Measurements from ENCODE around the gene CRYBA2.

CRYBA2 gene

DNA sequence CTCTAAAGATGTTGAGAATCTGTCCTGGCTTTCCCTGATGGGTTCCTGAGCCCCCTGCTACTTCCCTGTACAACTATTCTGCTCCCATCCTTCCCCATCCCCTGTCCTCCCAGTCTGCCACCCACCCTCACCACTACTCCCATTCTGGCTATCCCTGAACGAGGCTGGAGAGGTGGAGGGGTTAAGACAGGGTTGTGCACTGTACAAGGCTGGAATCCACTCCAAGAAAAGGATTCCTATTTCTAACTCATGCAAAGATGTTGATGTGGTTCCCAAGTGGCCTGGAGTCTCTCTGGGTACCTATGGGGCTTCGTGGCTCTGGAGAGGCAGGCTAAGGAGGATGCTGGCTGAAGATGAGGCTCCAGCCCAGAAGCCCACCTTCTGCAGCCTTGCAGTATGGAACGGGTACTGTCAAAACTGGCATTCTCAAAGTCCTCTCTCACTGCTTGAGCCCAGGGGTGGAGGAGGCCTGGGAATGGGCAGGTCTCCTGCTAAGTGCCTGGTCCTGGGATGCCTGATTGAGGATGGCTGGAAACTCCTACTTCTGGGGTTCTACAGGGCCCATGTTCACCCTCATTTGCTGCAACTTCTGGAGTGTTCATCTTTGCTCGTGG is 7.0 kb downstream of the CRYBA2 start:
- Histone ChIP-seq H3K79me2 (ENCODE audit: insufficient read depth, low read length) (no peaks in the 10 kb centered on the region), H3K4me1 (ENCODE audit: insufficient read depth, low read length, severe bottlenecking) (no peaks in the 10 kb centered on the region), H3K4me2 (ENCODE audit: low read length) (no peak overlapping the region), H3K9me3 (ENCODE audit: low read length) (no peaks in the 10 kb centered on the region), H3K36me3 (ENCODE audit: insufficient read depth, low read length) (no peaks in the 10 kb centered on the region), H3K9ac (ENCODE audit: low read length) (no peak overlapping the region), H3K27me3 (ENCODE audit: insufficient read depth, low read length) (no peaks in the 10 kb centered on the region), H3K9me2 (ENCODE audit: low read depth, low read length) (no peaks in the 10 kb centered on the region), H3K4me3 (ENCODE audit: low read depth, low read length, poor library complexity, severe bottlenecking) (no peak overlapping the region), H3K27ac (ENCODE audit: low read depth, low read length, poor library complexity, severe bottlenecking) (no peak overlapping the region), H3F3A (ENCODE audit: insufficient read depth, low read length) (no peaks in the 10 kb centered on the region), H4K20me1 (ENCODE audit: insufficient read depth, low read length) (no peaks in the 10 kb centered on the region), H2AFZ (ENCODE audit: low read length) (no peak overlapping the region)
- TF ChIP-seq EZH2 (IDR thresholded peaks at IDR 0.05; ENCODE audit: borderline replicate concordance, low read length), result no peak
- TF ChIP-seq, protein P1, sequence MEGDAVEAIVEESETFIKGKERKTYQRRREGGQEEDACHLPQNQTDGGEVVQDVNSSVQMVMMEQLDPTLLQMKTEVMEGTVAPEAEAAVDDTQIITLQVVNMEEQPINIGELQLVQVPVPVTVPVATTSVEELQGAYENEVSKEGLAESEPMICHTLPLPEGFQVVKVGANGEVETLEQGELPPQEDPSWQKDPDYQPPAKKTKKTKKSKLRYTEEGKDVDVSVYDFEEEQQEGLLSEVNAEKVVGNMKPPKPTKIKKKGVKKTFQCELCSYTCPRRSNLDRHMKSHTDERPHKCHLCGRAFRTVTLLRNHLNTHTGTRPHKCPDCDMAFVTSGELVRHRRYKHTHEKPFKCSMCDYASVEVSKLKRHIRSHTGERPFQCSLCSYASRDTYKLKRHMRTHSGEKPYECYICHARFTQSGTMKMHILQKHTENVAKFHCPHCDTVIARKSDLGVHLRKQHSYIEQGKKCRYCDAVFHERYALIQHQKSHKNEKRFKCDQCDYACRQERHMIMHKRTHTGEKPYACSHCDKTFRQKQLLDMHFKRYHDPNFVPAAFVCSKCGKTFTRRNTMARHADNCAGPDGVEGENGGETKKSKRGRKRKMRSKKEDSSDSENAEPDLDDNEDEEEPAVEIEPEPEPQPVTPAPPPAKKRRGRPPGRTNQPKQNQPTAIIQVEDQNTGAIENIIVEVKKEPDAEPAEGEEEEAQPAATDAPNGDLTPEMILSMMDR (IDR thresholded peaks at IDR 0.05; ENCODE audit: low read length), result no peak

DNA sequence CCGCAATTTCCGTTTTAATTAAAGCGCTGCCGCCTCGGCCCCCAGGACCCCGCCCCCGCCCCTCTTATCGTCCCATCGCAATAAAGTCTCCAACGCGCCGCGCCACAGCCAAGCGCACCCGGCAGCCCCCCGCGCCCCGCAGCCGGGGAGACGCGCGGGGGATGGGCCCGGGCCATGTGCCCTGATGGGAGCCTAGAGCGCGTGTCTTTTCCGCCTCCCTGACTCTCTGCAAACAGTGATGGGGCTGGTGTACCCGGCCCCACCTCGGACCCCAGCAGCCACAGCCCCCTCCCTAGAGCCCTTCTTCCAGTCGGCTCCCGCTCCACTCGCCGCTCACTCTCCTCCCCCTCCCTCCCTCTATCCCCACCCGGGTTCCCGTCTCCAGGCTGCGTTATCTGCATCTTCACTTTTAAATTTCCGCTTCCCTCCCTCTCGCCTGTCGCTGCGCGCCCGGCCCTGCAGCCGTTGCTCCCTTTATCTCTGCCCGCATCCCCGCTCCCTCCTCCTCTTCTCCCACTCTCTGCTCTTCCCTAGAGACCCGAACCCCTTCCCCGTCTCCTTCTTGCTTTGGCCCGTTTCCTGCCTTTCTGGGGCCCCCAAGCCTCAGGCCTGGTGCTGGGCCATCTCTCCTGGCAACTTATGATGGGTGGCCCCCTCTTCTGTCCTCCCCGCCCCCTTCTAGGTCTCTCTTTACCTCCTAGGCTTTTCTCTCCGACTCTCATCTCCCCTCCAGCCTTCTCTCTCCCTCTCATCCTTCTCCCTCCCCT is 7.7 kb downstream of the CRYBA2 start:
- TF ChIP-seq, protein P1 (IDR thresholded peaks at IDR 0.05; ENCODE audit: low read length), result no peak
- TF ChIP-seq EZH2 (IDR thresholded peaks at IDR 0.05; ENCODE audit: borderline replicate concordance, low read length), result no peak
- no peaks in the 10 kb centered on the region for H3F3A ChIP-seq (ENCODE audit: insufficient read depth, low read length)
- no peaks in the 10 kb centered on the region for H3K4me1 ChIP-seq (ENCODE audit: insufficient read depth, low read length, severe bottlenecking)
- no peak overlapping the region for H3K9ac ChIP-seq (ENCODE audit: low read length)
- no peaks in the 10 kb centered on the region for H4K20me1 ChIP-seq (ENCODE audit: insufficient read depth, low read length)
- H3K9me3 ChIP-seq (ENCODE audit: low read length), result no peaks in the 10 kb centered on the region
- H3K4me3 ChIP-seq (ENCODE audit: low read depth, low read length, poor library complexity, severe bottlenecking), result no peak overlapping the region
- H2AFZ ChIP-seq (ENCODE audit: low read length), result no peak overlapping the region
- H3K4me2 ChIP-seq (ENCODE audit: low read length), result no peak overlapping the region
- no peaks in the 10 kb centered on the region for H3K27me3 ChIP-seq (ENCODE audit: insufficient read depth, low read length)
- no peak overlapping the region for H3K27ac ChIP-seq (ENCODE audit: low read depth, low read length, poor library complexity, severe bottlenecking)
- H3K36me3 ChIP-seq (ENCODE audit: insufficient read depth, low read length), result no peaks in the 10 kb centered on the region
- H3K79me2 ChIP-seq (ENCODE audit: insufficient read depth, low read length), result no peaks in the 10 kb centered on the region
- H3K9me2 ChIP-seq (ENCODE audit: low read depth, low read length), result no peaks in the 10 kb centered on the region

DNA sequence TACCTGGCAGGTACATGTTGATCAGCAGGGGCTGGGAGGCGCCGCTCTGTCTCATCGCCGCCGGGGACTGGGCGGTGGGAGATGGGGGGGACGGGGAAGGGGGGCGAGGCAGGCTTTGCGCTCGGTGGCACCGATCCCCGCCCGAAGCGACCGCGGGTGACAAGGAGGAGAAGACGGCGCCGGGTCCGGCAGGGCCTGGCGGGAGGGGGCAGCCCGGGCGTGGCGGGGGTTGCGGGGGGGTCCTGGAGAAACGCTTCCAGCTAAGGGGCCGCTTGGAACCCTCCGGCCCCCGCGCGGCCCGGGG is 8.2 kb downstream of the CRYBA2 start, which contains the start of gene FEV:
TSS of gene FEV (minus strand) at position 164 of the 304 bp plus-strand sequence. CDS start at position 55, 109 bp downstream.
- no peaks in the 10 kb centered on the region for H3K36me3 ChIP-seq (ENCODE audit: insufficient read depth, low read length)
- H3K27me3 ChIP-seq (ENCODE audit: insufficient read depth, low read length), result no peaks in the 10 kb centered on the region
- no peaks in the 10 kb centered on the region for H3K4me1 ChIP-seq (ENCODE audit: insufficient read depth, low read length, severe bottlenecking)
- H3K9me3 ChIP-seq (ENCODE audit: low read length), result no peaks in the 10 kb centered on the region
- no peak within 1 kb of the TSS for H3K9ac ChIP-seq (ENCODE audit: low read length)
- TF ChIP-seq, protein P1 (IDR thresholded peaks at IDR 0.05; ENCODE audit: low read length), result no peak
- TF ChIP-seq EZH2 (IDR thresholded peaks at IDR 0.05; ENCODE audit: borderline replicate concordance, low read length), result no peak
- no peaks in the 10 kb centered on the region for H4K20me1 ChIP-seq (ENCODE audit: insufficient read depth, low read length)
- H3K9me2 ChIP-seq (ENCODE audit: low read depth, low read length), result no peaks in the 10 kb centered on the region
- H3K79me2 ChIP-seq (ENCODE audit: insufficient read depth, low read length), result no peaks in the 10 kb centered on the region
- no peak within 1 kb of the TSS for H3K4me2 ChIP-seq (ENCODE audit: low read length)
- H3K27ac ChIP-seq (ENCODE audit: low read depth, low read length, poor library complexity, severe bottlenecking), result no peak within 1 kb of the TSS
- no peak within 1 kb of the TSS for H3K4me3 ChIP-seq (ENCODE audit: low read depth, low read length, poor library complexity, severe bottlenecking)
- H3F3A ChIP-seq (ENCODE audit: insufficient read depth, low read length), result no peaks in the 10 kb centered on the region
- no peak within 1 kb of the TSS for H2AFZ ChIP-seq (ENCODE audit: low read length)

Measured in OCI-LY1 (cell line).